ENCODE measurements around the gene ZNF688.
"Not testable (repeated sequence)": the region's sequence is repeated elsewhere in the genome, so short reads cannot be mapped to it uniquely, and the experiment has no call there.

The ZNF688 gene

GRCh38 chr16:30532285-30533145 is 39.0 kb downstream of the ZNF688 start:
- no peak for DNase-seq

DNA sequence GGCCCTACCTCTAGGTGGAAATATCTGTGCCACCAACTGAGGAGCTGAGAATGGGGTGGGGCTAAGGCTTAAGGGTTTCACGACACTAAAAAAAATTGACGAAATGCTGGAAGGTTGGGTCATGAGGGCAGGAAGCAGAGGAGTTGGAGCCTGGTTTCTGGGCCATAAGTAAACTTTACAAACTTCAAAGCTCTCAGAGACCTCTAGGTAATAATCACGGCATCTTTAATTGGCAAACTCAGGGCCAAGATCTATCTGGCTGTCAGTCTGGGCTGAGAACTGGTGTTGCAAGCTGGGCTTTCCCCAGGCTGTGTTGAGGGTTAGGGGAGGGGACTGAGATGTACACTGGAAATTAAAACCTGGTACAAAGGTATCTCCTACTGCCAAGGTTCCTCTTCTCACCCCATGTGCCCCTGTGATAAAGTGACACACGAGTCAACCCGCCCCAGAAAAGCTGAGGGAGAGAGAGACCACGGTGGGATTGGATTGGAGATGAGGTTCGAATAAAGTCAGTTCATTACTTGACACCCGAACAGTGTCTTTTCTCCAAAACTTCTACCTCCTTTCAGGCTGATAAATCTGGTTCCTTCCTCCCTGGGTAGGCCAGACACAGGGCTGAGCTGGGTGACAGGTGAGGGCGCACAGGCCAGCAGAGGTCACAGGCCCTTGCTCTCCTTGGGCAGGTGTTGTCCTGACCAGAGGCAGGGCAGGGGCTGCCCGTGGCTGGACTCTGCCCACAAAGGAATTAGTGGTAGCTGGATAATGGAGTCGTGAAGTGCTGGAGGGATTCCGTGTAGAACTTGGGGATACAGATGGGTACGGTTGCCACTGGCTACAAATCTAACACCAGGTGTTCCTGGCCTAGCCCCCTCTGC is 41.1 kb downstream of the ZNF688 start:
- DNase-seq: no peak

- DNase-seq: no peak
Measured at GRCh38 chr16:30528799-30529457, 42.6 kb downstream of the ZNF688 start.

GRCh38 chr16:30527635-30528178 is 43.8 kb downstream of the ZNF688 start:
- DNase-seq: no peak

GRCh38 chr16:30526823-30527634 is 44.5 kb downstream of the ZNF688 start:
- peak; percentile 52 for DNase-seq

DNA sequence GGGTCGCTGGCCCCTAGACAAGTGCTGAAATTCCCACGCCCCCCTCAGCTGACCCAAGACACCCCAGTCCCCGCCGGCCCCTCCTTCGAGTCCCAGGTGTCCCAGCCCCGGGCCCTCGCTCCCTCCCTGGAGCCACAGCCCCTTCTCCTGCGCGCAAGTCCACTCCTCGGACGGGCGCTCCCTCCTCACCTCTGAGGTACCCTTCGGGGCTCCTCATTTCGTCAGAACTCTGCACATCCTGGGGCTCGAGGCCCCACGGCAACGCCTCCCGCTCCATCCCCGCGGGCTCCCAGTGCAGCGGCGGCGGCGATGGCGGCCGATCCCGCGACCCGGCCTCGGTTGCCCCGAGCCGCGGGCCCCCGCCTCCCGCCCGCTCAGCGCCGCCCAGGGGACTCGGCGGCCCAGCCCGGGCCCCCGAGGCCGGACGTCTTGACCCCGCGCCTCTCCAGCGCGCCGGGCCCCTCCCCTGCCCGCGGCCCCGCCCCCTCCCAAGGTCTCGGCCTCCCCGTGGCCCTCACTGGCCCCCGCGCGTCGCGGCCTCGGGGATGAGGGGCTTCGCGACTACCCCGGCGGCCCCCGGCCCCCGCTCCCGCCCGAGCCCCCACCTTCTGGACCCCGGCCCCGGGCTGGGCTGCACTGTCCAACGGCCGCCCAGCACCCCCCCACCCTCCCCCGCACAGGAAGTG is 45.2 kb downstream of the ZNF688 start, which contains the start of gene ZNF768:
Gene ZNF768, minus strand, starts transcription at position 430 of the 686 bp plus-strand sequence. Its CDS starts 153 bp downstream, at position 277.
- no peak for DNase-seq

DNA sequence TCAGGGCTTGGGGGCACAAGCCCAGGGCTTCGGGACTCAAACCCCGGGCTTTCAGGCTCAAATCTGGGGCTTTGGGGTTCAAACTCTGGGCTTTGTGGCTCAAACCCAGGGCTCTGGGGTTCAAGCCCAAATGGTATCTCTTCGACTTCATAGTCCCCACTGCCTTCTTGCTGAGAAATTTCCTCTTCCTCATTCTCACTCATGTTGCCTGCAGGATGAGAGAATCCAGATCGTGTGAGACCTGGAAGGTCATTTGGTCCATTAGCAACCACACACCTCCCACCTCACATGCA is 45.7 kb downstream of the ZNF688 start:
- DNase-seq: no peak

- DNase-seq: no peak
Measured at GRCh38 chr16:30524575-30525568, 46.6 kb downstream of the ZNF688 start.

- no peak for DNase-seq
Measured at GRCh38 chr16:30523768-30524574, 47.5 kb downstream of the ZNF688 start.

GRCh38 chr16:30522702-30523463 is 48.6 kb downstream of the ZNF688 start:
- not testable (repeated sequence) for DNase-seq

DNA sequence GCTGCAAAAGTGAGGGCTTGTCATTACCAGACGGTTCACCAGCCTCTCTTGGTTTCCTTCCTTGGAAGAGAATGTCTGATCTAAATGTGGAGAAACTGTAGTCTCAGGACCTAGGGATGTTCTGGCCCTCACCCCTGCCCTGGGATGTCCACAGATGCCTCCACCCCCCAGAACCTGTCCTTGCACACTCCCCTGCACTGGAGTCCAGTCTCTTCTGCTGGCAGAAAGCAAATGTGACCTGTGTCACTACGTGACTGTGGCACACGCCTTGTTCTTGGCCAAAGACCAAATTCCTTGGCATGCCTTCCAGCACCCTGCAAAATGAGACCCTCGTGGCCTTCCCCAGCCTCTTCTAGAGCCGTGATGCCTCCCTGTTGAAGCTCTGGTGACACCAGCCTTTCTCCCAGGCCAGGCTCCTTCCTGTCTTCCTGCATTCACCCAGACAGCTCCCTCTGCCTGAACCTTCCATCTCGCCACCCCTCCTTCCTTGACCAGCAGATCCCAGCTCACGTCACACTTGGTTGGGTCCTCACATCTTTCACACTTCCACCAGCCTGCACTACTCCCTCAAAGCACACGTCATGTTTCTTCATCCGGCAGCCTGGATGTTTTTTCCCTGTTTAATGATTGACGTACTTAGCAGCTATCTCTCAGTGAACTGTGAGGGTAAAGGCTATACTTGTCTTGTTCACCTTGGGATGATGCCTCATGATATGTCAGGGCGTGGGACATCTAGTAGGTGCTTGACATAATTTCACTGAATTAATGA is 49.5 kb downstream of the ZNF688 start:
- no peak for DNase-seq

DNA sequence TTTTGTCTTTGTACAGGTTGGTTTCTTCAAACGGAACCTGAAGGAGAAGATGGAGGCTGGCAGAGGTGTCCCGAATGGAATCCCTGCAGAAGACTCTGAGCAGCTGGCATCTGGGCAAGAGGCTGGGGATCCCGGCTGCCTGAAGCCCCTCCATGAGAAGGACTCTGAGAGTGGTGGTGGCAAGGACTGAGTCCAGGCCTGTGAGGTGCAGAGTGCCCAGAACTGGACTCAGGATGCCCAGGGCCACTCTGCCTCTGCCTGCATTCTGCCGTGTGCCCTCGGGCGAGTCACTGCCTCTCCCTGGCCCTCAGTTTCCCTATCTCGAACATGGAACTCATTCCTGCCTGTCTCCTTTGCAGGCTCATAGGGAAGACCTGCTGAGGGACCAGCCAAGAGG is 50.0 kb downstream of the ZNF688 start:
- no peak for DNase-seq
